DND-41 (cell line): ENCODE results near the gene B3GALNT2.
A peak's percentile ranks its signal among the peaks of the same experiment; 100 is the strongest.

Experiments used
- ATAC-seq: fragments of 200-7000 bp; cut with Tn5 transposase; 3 replicates; pipeline ENCODE4 v1.9.1; 2021; ENCODE audit warnings: low read depth; ENCODE audit not compliant: insufficient read depth
- DNase-seq: peaks from one replicate; pipeline ENCODE4 v3.0.0-alpha.2; 2020
- H2AFZ ChIP-seq: 2 replicates; pipeline ENCODE4 v1.6.0; 2012; ENCODE audit warnings: low read depth, low read length
- H3K27ac ChIP-seq: 2 replicates; pipeline ENCODE4 v1.5.1; 2012; ENCODE audit warnings: low read length, inconsistent platforms
- H3K27me3 ChIP-seq: fragments of 200-600 bp; sonication (generic); 2 replicates; pipeline ENCODE4 v1.6.0; 2012; ENCODE audit warnings: low read length, mild to moderate bottlenecking, inconsistent platforms; ENCODE audit not compliant: insufficient read depth, poor library complexity
- H3K36me3 ChIP-seq: 2 replicates; pipeline ENCODE4 v1.5.1; 2012; ENCODE audit warnings: low read length, inconsistent platforms; ENCODE audit not compliant: insufficient read depth
- H3K4me1 ChIP-seq: 2 replicates; pipeline ENCODE4 v1.5.1; 2012; ENCODE audit warnings: mild to moderate bottlenecking, low read length; ENCODE audit not compliant: insufficient read depth
- H3K4me2 ChIP-seq: 2 replicates; pipeline ENCODE4 v1.6.0; 2012; ENCODE audit warnings: mild to moderate bottlenecking, moderate library complexity, low read length, inconsistent platforms; ENCODE audit not compliant: insufficient read depth
- H3K4me3 ChIP-seq, 2 experiments: fragments of 200-600 bp in 1 of 2; shearing (Covaris generic) in 1 of 2; 2 replicates each; pipeline ENCODE4 v1.5.1; 2012 to 2016; ENCODE audit warnings: inconsistent platforms in 2 of 2, low read length in 2 of 2, mild to moderate bottlenecking in 2 of 2, low read depth in 1 of 2, moderate library complexity in 1 of 2
- H3K79me2 ChIP-seq: 2 replicates; pipeline ENCODE4 v1.6.0; 2012; ENCODE audit warnings: low read length, inconsistent platforms; ENCODE audit not compliant: insufficient read depth
- H3K9ac ChIP-seq: 2 replicates; pipeline ENCODE4 v1.6.0; 2012; ENCODE audit warnings: low read depth, mild to moderate bottlenecking, inconsistent platforms, low read length, moderate library complexity
- H3K9me3 ChIP-seq: 2 replicates; pipeline ENCODE4 v1.5.1; 2012; ENCODE audit warnings: low read length, moderate library complexity, mild to moderate bottlenecking, inconsistent platforms; ENCODE audit not compliant: insufficient read depth, severe bottlenecking
- H4K20me1 ChIP-seq: 2 replicates; pipeline ENCODE4 v1.6.0; 2012; ENCODE audit warnings: low read length; ENCODE audit not compliant: insufficient read depth
- CTCF ChIP-seq: IDR thresholded peaks from 2 replicates; pipeline ENCODE4 v1.5.1; 2012; ENCODE audit warnings: borderline replicate concordance, low read length, moderate library complexity, mild to moderate bottlenecking; ENCODE audit not compliant: poor library complexity, severe bottlenecking; ENCODE audit errors: extremely low read depth
- EZH2 ChIP-seq: IDR thresholded peaks from 3 replicates; pipeline ENCODE4 v1.6.1; 2012; ENCODE audit warnings: borderline replicate concordance, low read depth, mild to moderate bottlenecking, moderate library complexity, low read length, inconsistent platforms; ENCODE audit not compliant: severe bottlenecking

B3GALNT2 gene

GRCh38 chr1:235426143-235426542, 78.1 kb downstream of the B3GALNT2 start:
- DNase-seq: no peak
- no peak overlapping the region for H3K4me2 ChIP-seq
- H4K20me1 ChIP-seq: peaks cover 8% of the 10 kb centered on the region
- no peak overlapping the region for H2AFZ ChIP-seq
- H3K27me3 ChIP-seq: no peaks in the 10 kb centered on the region
- H3K27ac ChIP-seq: no peak overlapping the region
- no peaks in the 10 kb centered on the region for H3K9me3 ChIP-seq
- no peak overlapping the region for H3K4me3 ChIP-seq
- peaks cover 32% of the 10 kb centered on the region for H3K4me1 ChIP-seq
- no peak for TF ChIP-seq EZH2
- no peak for TF ChIP-seq CTCF
- H3K36me3 ChIP-seq: 0 out of 2 replicates have a peak, but pooled peaks cover 5% of the 10 kb centered on the region
- H3K79me2 ChIP-seq: peaks cover 25% of the 10 kb centered on the region
- H3K9ac ChIP-seq: no peak overlapping the region
- ATAC-seq: no peak

- ATAC-seq (no peak), DNase-seq (no peak)
- Histone ChIP-seq H3K79me2 (peaks cover 25% of the 10 kb centered on the region), H3K9me3 (no peaks in the 10 kb centered on the region), H4K20me1 (peaks cover 8% of the 10 kb centered on the region), H3K27me3 (no peaks in the 10 kb centered on the region), H3K4me1 (peaks cover 38% of the 10 kb centered on the region), H3K4me3 (no peak overlapping the region), H3K27ac (no peak overlapping the region), H3K4me2 (no peak overlapping the region), H3K36me3 (0 out of 2 replicates have a peak, but pooled peaks cover 2% of the 10 kb centered on the region), H2AFZ (no peak overlapping the region), H3K9ac (no peak overlapping the region)
- TF ChIP-seq EZH2 (no peak), CTCF (no peak)
These were observed 78.9 kb downstream of the B3GALNT2 start for GRCh38 chr1:235425357-235425756.

- no peak for TF ChIP-seq EZH2
- TF ChIP-seq CTCF: no peak
- H4K20me1 ChIP-seq: peaks cover 8% of the 10 kb centered on the region
- H3K79me2 ChIP-seq: peaks cover 25% of the 10 kb centered on the region
- H3K4me1 ChIP-seq: peaks cover 38% of the 10 kb centered on the region
- ATAC-seq: no peak
- H3K27ac ChIP-seq: peak overlapping the region; percentile 85
- H3K9me3 ChIP-seq: no peaks in the 10 kb centered on the region
- 0 out of 2 replicates have a peak, but pooled peaks cover 2% of the 10 kb centered on the region for H3K36me3 ChIP-seq
- no peak overlapping the region for H2AFZ ChIP-seq
- H3K27me3 ChIP-seq: no peaks in the 10 kb centered on the region
- peak overlapping the region; percentile 69 for H3K4me2 ChIP-seq
- H3K4me3 ChIP-seq: peak overlapping the region in 1 of 2 experiments; percentile 44; a peak in 1 of 4 replicates
- no peak overlapping the region for H3K9ac ChIP-seq
- DNase-seq: no peak
These were observed 80.2 kb downstream of the B3GALNT2 start for GRCh38 chr1:235424092-235424491.

- Histone ChIP-seq H3K4me3 (peak overlapping the region in 1 of 2 experiments; percentile 44; a peak in 2 of 4 replicates), H3K79me2 (peaks cover 27% of the 10 kb centered on the region), H3K36me3 (peaks cover 4% of the 10 kb centered on the region), H3K9me3 (no peaks in the 10 kb centered on the region), H4K20me1 (peaks cover 8% of the 10 kb centered on the region), H3K27me3 (no peaks in the 10 kb centered on the region), H3K4me1 (peaks cover 38% of the 10 kb centered on the region), H3K4me2 (peak overlapping the region; percentile 69), H2AFZ (peak overlapping the region; percentile 68), H3K9ac (peak overlapping the region; percentile 42), H3K27ac (peak overlapping the region; percentile 85)
- peak; percentile 70 for DNase-seq
- TF ChIP-seq CTCF (no peak), EZH2 (no peak)
- peak; percentile 92 for ATAC-seq
These were observed 81.0 kb downstream of the B3GALNT2 start for GRCh38 chr1:235423214-235423652.
